Fibroblast of skin of back (primary cell): ENCODE measurements around the gene GIMAP4. TPM values are rescaled to one million over a fixed set of nuclear protein-coding genes. Genes with fewer than 3 reads are reported as not detected.
"Not testable (repeated sequence)": the region's sequence is repeated elsewhere in the genome, so short reads cannot be mapped to it uniquely, and the experiment has no call there.

ENCODE experiments used
- DNase-seq: peaks from one replicate; pipeline ENCODE4 v3.0.0-alpha.2; 2013
- polyA plus RNA-seq, 2 experiments: library from polyadenylated mRNA; unstranded; fragments of 120-200 nt; gene quantifications; one replicate each; pipeline ENCODE4 v1.2.1, GENCODE V29; 2013; ENCODE audit not compliant: insufficient read length in 2 of 2

The GIMAP4 gene
- not detected for polyA plus RNA-seq (2013, experiment 1 of 2; ENCODE audit: insufficient read length)
- polyA plus RNA-seq (2013, experiment 2 of 2; ENCODE audit: insufficient read length), result 0.24 TPM

GRCh38 chr7:150567169-150567568 lies at the start of gene GIMAP4:
GIMAP4 (plus strand) TSS chr7:150567390; CDS start chr7:150569902, 2,512 bp downstream.
- DNase-seq, result no peak

- no peak for DNase-seq
These were observed 47.9 kb upstream of the GIMAP4 start for GRCh38 chr7:150519310-150519709.

- DNase-seq, result no peak
These were observed 47.0 kb upstream of the GIMAP4 start for GRCh38 chr7:150520145-150520544.

GRCh38 chr7:150522931-150523330 lies 44.3 kb upstream of the GIMAP4 start:
- DNase-seq, result not testable (repeated sequence)

GRCh38 chr7:150524018-150524417 lies 43.2 kb upstream of the GIMAP4 start:
- DNase-seq, result no peak

GRCh38 chr7:150531704-150532103 lies 35.5 kb upstream of the GIMAP4 start:
- DNase-seq, result no peak

- DNase-seq, result no peak
These were observed 28.9 kb upstream of the GIMAP4 start for GRCh38 chr7:150538259-150538658.

GRCh38 chr7:150553163-150553562 lies 14.0 kb upstream of the GIMAP4 start:
- no peak for DNase-seq

- no peak for DNase-seq
These were observed 10.6 kb upstream of the GIMAP4 start for GRCh38 chr7:150556521-150557138.

- no peak for DNase-seq
These were observed 6.7 kb upstream of the GIMAP4 start for GRCh38 chr7:150560486-150560885.

- DNase-seq, result no peak
These were observed 4.3 kb upstream of the GIMAP4 start for GRCh38 chr7:150562919-150563318.

GRCh38 chr7:150564006-150564405 lies 3.2 kb upstream of the GIMAP4 start:
- no peak for DNase-seq

GRCh38 chr7:150564566-150564965 lies 2.6 kb upstream of the GIMAP4 start:
- DNase-seq, result no peak

- no peak for DNase-seq
These were observed 2.0 kb upstream of the GIMAP4 start for GRCh38 chr7:150565239-150565638.

- DNase-seq, result no peak
These were observed 1.1 kb upstream of the GIMAP4 start for GRCh38 chr7:150566123-150566522.

- DNase-seq, result no peak
These were observed 618 bp upstream of the GIMAP4 start for GRCh38 chr7:150566572-150566971.

- DNase-seq, result no peak
These were observed 696 bp downstream of the GIMAP4 start for GRCh38 chr7:150567871-150568301.

GRCh38 chr7:150568714-150569113 lies 1.5 kb downstream of the GIMAP4 start:
- DNase-seq, result no peak

GRCh38 chr7:150569245-150569955 lies 2.2 kb downstream of the GIMAP4 start:
- no peak for DNase-seq

GRCh38 chr7:150570556-150571465 lies 3.6 kb downstream of the GIMAP4 start:
- DNase-seq, result no peak

- DNase-seq, result no peak
These were observed 5.3 kb downstream of the GIMAP4 start for GRCh38 chr7:150572496-150572895.

GRCh38 chr7:150579979-150580637 lies 12.9 kb downstream of the GIMAP4 start:
- DNase-seq, result not testable (repeated sequence)
